ENCODE results near the gene SRL. TPM values are rescaled to one million over a fixed set of nuclear protein-coding genes. Genes with fewer than 3 reads are reported as not detected.

The SRL gene
- total RNA-seq, 1 experiment from 2014 or later, result 0.11 TPM

DNA sequence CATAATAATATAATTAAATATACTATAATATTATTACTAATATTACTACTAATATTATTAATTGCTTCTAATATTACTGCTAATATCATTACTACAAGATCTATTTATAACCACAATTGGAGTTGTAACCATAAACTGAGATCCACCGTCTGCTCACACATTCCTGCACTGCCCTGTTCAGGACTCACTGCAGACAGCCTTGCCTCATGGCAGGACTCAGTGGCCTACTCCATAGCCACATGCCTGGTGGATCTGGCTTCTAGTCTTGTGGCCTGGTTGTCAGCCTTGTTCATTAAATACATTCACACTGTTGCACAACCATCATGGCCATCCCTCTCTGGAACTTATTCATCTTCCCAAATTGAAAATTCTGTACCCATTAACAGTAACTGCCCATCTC lies 48.0 kb downstream of the SRL start:
- H3K36me3 Mint-ChIP-seq, result no peaks in the 10 kb centered on the region
- CTCF ChIA-PET, result interaction anchor here (1.6 to 1.7 kb wide), 2 partner anchors 9 to 60 kb away, joined by 5 to 14 read pairs; no protein-coding TSS in a partner anchor
- H3K4me3 Mint-ChIP-seq, result no peak overlapping the region
- TF ChIP-seq ZNF423 (CRISPR knock-in tag; IDR thresholded peaks at IDR 0.05), result no peak
- TF ChIP-seq HMGA2 (CRISPR knock-in tag; IDR thresholded peaks at IDR 0.05), result 0 out of 2 replicates have a peak, but pooled peaks have one; percentile 55
- POLR2A ChIA-PET, result no interaction called here
- peaks cover 5% of the 10 kb centered on the region; the same call in 1 of the 2 replicates for H3K4me1 Mint-ChIP-seq
- H3K9me3 Mint-ChIP-seq, result no peaks in the 10 kb centered on the region
- ATAC-seq (no peak), DNase-seq (ENCODE audit: low spot score) (no peak)
- no peaks in the 10 kb centered on the region; the same call in 1 of the 2 replicates for H3K27me3 Mint-ChIP-seq (ENCODE audit: low read depth)
- H3K27ac Mint-ChIP-seq, result no peak overlapping the region

DNA sequence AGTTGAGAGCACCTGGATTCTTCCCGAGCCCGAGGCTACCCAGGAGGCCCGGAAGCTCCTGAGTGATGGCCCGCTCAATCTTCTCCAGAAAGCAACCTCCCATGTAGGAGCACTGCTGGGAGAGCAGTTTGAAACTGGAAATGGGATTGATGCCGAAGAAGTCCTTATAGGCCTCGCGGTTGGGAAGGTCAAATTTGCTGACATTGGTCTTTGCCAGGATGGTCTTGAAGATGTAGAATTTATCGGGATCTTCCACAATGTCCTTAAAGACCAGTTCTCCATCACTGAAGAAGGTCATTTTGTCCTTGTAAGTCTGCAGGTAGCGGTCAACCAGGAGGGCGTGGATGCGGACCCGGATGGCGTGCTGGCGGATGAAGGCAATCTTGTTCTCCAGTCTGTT lies 49.7 kb downstream of the SRL start:
- Mint-ChIP-seq H3K36me3 (no peaks in the 10 kb centered on the region), H3K27ac (no peak overlapping the region), H3K4me1 (peaks cover 8% of the 10 kb centered on the region; the same call in 1 of the 2 replicates), H3K27me3 (ENCODE audit: low read depth) (no peaks in the 10 kb centered on the region; the same call in 1 of the 2 replicates), H3K4me3 (no peak overlapping the region), H3K9me3 (no peaks in the 10 kb centered on the region)
- ATAC-seq (no peak), DNase-seq (ENCODE audit: low spot score) (no peak)
- ChIA-PET CTCF (interaction anchor here (0.9 to 1.7 kb wide), 3 partner anchors 62 to 211 kb away, joined by 3 to 14 read pairs (median 4); no protein-coding TSS in a partner anchor), POLR2A (no interaction called here)
- no peak for TF ChIP-seq NFATC4 (CRISPR knock-in tag; IDR thresholded peaks at IDR 0.05)
- TF ChIP-seq, protein P1, sequence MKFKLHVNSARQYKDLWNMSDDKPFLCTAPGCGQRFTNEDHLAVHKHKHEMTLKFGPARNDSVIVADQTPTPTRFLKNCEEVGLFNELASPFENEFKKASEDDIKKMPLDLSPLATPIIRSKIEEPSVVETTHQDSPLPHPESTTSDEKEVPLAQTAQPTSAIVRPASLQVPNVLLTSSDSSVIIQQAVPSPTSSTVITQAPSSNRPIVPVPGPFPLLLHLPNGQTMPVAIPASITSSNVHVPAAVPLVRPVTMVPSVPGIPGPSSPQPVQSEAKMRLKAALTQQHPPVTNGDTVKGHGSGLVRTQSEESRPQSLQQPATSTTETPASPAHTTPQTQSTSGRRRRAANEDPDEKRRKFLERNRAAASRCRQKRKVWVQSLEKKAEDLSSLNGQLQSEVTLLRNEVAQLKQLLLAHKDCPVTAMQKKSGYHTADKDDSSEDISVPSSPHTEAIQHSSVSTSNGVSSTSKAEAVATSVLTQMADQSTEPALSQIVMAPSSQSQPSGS (CRISPR knock-in tag; IDR thresholded peaks at IDR 0.05; ENCODE audit: borderline replicate concordance, low read depth), result no peak
- no peak for TF ChIP-seq FOXP1 (CRISPR knock-in tag; IDR thresholded peaks at IDR 0.05; ENCODE audit: borderline replicate concordance)
- no peak for TF ChIP-seq ZNF263 (CRISPR knock-in tag; IDR thresholded peaks at IDR 0.05; ENCODE audit: low read depth)
- TF ChIP-seq, protein P2, sequence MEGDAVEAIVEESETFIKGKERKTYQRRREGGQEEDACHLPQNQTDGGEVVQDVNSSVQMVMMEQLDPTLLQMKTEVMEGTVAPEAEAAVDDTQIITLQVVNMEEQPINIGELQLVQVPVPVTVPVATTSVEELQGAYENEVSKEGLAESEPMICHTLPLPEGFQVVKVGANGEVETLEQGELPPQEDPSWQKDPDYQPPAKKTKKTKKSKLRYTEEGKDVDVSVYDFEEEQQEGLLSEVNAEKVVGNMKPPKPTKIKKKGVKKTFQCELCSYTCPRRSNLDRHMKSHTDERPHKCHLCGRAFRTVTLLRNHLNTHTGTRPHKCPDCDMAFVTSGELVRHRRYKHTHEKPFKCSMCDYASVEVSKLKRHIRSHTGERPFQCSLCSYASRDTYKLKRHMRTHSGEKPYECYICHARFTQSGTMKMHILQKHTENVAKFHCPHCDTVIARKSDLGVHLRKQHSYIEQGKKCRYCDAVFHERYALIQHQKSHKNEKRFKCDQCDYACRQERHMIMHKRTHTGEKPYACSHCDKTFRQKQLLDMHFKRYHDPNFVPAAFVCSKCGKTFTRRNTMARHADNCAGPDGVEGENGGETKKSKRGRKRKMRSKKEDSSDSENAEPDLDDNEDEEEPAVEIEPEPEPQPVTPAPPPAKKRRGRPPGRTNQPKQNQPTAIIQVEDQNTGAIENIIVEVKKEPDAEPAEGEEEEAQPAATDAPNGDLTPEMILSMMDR (IDR thresholded peaks at IDR 0.05), result no peak
- TF ChIP-seq, protein P3, sequence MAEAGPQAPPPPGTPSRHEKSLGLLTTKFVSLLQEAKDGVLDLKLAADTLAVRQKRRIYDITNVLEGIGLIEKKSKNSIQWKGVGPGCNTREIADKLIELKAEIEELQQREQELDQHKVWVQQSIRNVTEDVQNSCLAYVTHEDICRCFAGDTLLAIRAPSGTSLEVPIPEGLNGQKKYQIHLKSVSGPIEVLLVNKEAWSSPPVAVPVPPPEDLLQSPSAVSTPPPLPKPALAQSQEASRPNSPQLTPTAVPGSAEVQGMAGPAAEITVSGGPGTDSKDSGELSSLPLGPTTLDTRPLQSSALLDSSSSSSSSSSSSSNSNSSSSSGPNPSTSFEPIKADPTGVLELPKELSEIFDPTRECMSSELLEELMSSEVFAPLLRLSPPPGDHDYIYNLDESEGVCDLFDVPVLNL (CRISPR knock-in tag; IDR thresholded peaks at IDR 0.05; ENCODE audit: borderline replicate concordance, low read depth), result no peak
- no peak for TF ChIP-seq ZNF423 (CRISPR knock-in tag; IDR thresholded peaks at IDR 0.05)
- no peak for TF ChIP-seq SMAD3 (CRISPR knock-in tag; IDR thresholded peaks at IDR 0.05; ENCODE audit: borderline replicate concordance)
- no peak for TF ChIP-seq SOX15 (CRISPR knock-in tag; IDR thresholded peaks at IDR 0.05)
- no peak for TF ChIP-seq TEAD1 (CRISPR knock-in tag; IDR thresholded peaks at IDR 0.05)
- TF ChIP-seq, protein P4, sequence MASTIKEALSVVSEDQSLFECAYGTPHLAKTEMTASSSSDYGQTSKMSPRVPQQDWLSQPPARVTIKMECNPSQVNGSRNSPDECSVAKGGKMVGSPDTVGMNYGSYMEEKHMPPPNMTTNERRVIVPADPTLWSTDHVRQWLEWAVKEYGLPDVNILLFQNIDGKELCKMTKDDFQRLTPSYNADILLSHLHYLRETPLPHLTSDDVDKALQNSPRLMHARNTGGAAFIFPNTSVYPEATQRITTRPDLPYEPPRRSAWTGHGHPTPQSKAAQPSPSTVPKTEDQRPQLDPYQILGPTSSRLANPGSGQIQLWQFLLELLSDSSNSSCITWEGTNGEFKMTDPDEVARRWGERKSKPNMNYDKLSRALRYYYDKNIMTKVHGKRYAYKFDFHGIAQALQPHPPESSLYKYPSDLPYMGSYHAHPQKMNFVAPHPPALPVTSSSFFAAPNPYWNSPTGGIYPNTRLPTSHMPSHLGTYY (CRISPR knock-in tag; IDR thresholded peaks at IDR 0.05), result no peak
- no peak for TF ChIP-seq HMGA2 (CRISPR knock-in tag; IDR thresholded peaks at IDR 0.05)

DNA sequence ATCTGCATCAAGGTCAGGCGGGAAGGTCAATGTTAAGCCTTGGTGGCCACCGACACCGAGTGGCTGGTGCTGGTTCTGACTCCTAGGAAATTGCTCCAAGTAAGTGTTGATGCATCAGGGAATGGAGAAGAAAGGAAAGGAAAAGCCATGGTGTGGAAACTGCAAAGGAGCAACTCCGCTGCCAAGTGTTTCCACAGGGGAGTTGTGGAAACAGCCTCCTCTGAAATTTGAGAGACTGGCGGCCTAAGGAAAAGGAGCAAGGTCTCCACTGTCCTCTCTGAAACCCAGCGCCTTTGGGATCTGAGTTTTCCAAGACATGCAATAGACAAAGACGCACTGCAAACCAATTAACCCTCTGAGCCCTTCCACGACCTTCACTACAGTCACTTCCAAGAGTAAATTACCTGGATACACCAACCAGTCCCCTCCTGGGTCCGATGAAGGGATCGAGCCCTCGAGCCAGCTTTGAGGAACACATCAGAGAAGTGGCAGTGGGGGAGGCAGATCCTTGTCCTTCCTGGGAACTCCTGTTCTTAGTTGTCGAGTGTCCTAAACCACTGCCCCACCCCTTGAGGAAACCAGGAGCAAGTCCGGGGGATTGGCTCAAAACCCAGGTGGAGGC lies 51.1 kb downstream of the SRL start:
- CTCF ChIA-PET, result interaction anchor here (2.0 kb wide), 1 partner anchor 208 kb away, joined by 4 read pairs; no protein-coding TSS in a partner anchor
- H3K27ac Mint-ChIP-seq, result no peak overlapping the region
- TF ChIP-seq MYBL2 (CRISPR knock-in tag; IDR thresholded peaks at IDR 0.05) (no peak), TEAD1 (CRISPR knock-in tag; IDR thresholded peaks at IDR 0.05) (no peak), HMGA2 (CRISPR knock-in tag; IDR thresholded peaks at IDR 0.05) (no peak)
- TF ChIP-seq, protein P5, sequence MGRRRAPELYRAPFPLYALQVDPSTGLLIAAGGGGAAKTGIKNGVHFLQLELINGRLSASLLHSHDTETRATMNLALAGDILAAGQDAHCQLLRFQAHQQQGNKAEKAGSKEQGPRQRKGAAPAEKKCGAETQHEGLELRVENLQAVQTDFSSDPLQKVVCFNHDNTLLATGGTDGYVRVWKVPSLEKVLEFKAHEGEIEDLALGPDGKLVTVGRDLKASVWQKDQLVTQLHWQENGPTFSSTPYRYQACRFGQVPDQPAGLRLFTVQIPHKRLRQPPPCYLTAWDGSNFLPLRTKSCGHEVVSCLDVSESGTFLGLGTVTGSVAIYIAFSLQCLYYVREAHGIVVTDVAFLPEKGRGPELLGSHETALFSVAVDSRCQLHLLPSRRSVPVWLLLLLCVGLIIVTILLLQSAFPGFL (CRISPR knock-in tag; IDR thresholded peaks at IDR 0.05; ENCODE audit: borderline replicate concordance), result no peak
- TF ChIP-seq, protein P6, sequence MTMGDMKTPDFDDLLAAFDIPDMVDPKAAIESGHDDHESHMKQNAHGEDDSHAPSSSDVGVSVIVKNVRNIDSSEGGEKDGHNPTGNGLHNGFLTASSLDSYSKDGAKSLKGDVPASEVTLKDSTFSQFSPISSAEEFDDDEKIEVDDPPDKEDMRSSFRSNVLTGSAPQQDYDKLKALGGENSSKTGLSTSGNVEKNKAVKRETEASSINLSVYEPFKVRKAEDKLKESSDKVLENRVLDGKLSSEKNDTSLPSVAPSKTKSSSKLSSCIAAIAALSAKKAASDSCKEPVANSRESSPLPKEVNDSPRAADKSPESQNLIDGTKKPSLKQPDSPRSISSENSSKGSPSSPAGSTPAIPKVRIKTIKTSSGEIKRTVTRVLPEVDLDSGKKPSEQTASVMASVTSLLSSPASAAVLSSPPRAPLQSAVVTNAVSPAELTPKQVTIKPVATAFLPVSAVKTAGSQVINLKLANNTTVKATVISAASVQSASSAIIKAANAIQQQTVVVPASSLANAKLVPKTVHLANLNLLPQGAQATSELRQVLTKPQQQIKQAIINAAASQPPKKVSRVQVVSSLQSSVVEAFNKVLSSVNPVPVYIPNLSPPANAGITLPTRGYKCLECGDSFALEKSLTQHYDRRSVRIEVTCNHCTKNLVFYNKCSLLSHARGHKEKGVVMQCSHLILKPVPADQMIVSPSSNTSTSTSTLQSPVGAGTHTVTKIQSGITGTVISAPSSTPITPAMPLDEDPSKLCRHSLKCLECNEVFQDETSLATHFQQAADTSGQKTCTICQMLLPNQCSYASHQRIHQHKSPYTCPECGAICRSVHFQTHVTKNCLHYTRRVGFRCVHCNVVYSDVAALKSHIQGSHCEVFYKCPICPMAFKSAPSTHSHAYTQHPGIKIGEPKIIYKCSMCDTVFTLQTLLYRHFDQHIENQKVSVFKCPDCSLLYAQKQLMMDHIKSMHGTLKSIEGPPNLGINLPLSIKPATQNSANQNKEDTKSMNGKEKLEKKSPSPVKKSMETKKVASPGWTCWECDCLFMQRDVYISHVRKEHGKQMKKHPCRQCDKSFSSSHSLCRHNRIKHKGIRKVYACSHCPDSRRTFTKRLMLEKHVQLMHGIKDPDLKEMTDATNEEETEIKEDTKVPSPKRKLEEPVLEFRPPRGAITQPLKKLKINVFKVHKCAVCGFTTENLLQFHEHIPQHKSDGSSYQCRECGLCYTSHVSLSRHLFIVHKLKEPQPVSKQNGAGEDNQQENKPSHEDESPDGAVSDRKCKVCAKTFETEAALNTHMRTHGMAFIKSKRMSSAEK (CRISPR knock-in tag; IDR thresholded peaks at IDR 0.05; ENCODE audit: borderline replicate concordance), result no peak
- TF ChIP-seq, protein P7, sequence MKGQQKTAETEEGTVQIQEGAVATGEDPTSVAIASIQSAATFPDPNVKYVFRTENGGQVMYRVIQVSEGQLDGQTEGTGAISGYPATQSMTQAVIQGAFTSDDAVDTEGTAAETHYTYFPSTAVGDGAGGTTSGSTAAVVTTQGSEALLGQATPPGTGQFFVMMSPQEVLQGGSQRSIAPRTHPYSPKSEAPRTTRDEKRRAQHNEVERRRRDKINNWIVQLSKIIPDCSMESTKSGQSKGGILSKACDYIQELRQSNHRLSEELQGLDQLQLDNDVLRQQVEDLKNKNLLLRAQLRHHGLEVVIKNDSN (CRISPR knock-in tag; IDR thresholded peaks at IDR 0.05), result no peak
- TF ChIP-seq, protein P8, sequence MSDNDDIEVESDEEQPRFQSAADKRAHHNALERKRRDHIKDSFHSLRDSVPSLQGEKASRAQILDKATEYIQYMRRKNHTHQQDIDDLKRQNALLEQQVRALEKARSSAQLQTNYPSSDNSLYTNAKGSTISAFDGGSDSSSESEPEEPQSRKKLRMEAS (CRISPR knock-in tag; IDR thresholded peaks at IDR 0.05), result no peak

More for the DNA sequence above, 51.1 kb downstream of the SRL start:
- Mint-ChIP-seq H3K36me3 (no peaks in the 10 kb centered on the region), H3K4me3 (no peak overlapping the region), H3K9me3 (no peaks in the 10 kb centered on the region), H3K27me3 (ENCODE audit: low read depth) (no peaks in the 10 kb centered on the region; the same call in 1 of the 2 replicates), H3K4me1 (peaks cover 8% of the 10 kb centered on the region; the same call in 1 of the 2 replicates)
- ATAC-seq, result no peak
- DNase-seq (ENCODE audit: low spot score), result no peak
- POLR2A ChIA-PET, result no interaction called here
